Skeletal muscle tissue (tissue), 4 donors: Measurements from ENCODE around the gene ATG14. TPM values are rescaled to one million over a fixed set of nuclear protein-coding genes. Genes with fewer than 3 reads are reported as not detected.

ENCODE experiments used
- H3K27ac ChIP-seq: one replicate; pipeline ENCODE4 v1.7.0; 2013; ENCODE audit warnings: mild to moderate bottlenecking, low read depth, low read length, inconsistent platforms
- H3K27me3 ChIP-seq, 3 donors: one replicate each; pipeline ENCODE4 v1.7.0; 2013; ENCODE audit warnings: low read length in 3 of 3; ENCODE audit not compliant: control insufficient read depth in 3 of 3, insufficient read depth in 3 of 3
- H3K36me3 ChIP-seq, 3 donors: one replicate each; pipeline ENCODE4 v1.7.0; 2013; ENCODE audit warnings: low read length in 3 of 3; ENCODE audit not compliant: control insufficient read depth in 3 of 3, insufficient read depth in 3 of 3
- H3K4me1 ChIP-seq, 3 donors: one replicate each; pipeline ENCODE4 v1.7.0; 2013; ENCODE audit warnings: low read length in 3 of 3, mild to moderate bottlenecking in 3 of 3; ENCODE audit not compliant: control insufficient read depth in 3 of 3, insufficient read depth in 3 of 3
- H3K4me3 ChIP-seq, 3 donors: one replicate each; pipeline ENCODE4 v1.7.0; 2013; ENCODE audit warnings: low read length in 3 of 3
- H3K9ac ChIP-seq, 3 donors: one replicate each; pipeline ENCODE4 v1.7.0; 2013; ENCODE audit warnings: low read length in 3 of 3, mild to moderate bottlenecking in 3 of 3, moderate library complexity in 2 of 3, low read depth in 1 of 3
- H3K9me3 ChIP-seq, 3 donors: one replicate each; pipeline ENCODE4 v1.7.0; 2013; ENCODE audit warnings: low read length in 3 of 3; ENCODE audit not compliant: control insufficient read depth in 3 of 3
- total RNA-seq: library from RNA; depleted of rRNA; stranded (reverse); fragments of >200 nt; gene quantifications from one replicate; pipeline ENCODE4 v1.2.3, GENCODE V29; 2014
- donor health status: Osteomylitis.

Gene ATG14
- total RNA-seq, 1 donor from 2014 or later, result 14.6 TPM

GRCh38 chr14:55418411-55418810, 6.8 kb upstream of the ATG14 start:
- H3K36me3 ChIP-seq, result no peaks in the 10 kb centered on the region
- H3K27me3 ChIP-seq, result no peaks in the 10 kb centered on the region
- no peak overlapping the region for H3K4me3 ChIP-seq
- H3K9ac ChIP-seq, result no peak overlapping the region
- H3K27ac ChIP-seq, result no peak overlapping the region
- no peaks in the 10 kb centered on the region for H3K4me1 ChIP-seq
- H3K9me3 ChIP-seq, result no peaks in the 10 kb centered on the region

- Histone ChIP-seq H3K9ac (no peak overlapping the region), H3K27me3 (no peaks in the 10 kb centered on the region), H3K4me3 (no peak overlapping the region), H3K27ac (no peak overlapping the region), H3K36me3 (no peaks in the 10 kb centered on the region), H3K4me1 (no peaks in the 10 kb centered on the region), H3K9me3 (no peaks in the 10 kb centered on the region)
Observed at GRCh38 chr14:55417955-55418354, 6.3 kb upstream of the ATG14 start.

- no peak overlapping the region for H3K4me3 ChIP-seq
Observed at GRCh38 chr14:55416866-55417265, 5.2 kb upstream of the ATG14 start.

GRCh38 chr14:55414551-55414950, 2.9 kb upstream of the ATG14 start:
- Histone ChIP-seq H3K4me3 (no peak overlapping the region), H3K27ac (no peak overlapping the region), H3K9ac (no peak overlapping the region), H3K27me3 (no peaks in the 10 kb centered on the region), H3K36me3 (peaks cover 0 to 2% (median 0%) of the 10 kb centered on the region in 3 donors), H3K9me3 (no peaks in the 10 kb centered on the region), H3K4me1 (peaks cover 15 to 25% (median 21%) of the 10 kb centered on the region in 3 donors)

More at GRCh38 chr14:55416866-55417265, 5.2 kb upstream of the ATG14 start:
- no peaks in the 10 kb centered on the region for H3K27me3 ChIP-seq
- H3K36me3 ChIP-seq, result no peaks in the 10 kb centered on the region
- no peak overlapping the region for H3K27ac ChIP-seq
- H3K9me3 ChIP-seq, result no peaks in the 10 kb centered on the region
- peaks cover 8 to 10% (median 10%) of the 10 kb centered on the region in 3 donors for H3K4me1 ChIP-seq
- H3K9ac ChIP-seq, result no peak overlapping the region

GRCh38 chr14:55412676-55413075, 1.0 kb upstream of the ATG14 start:
- H3K27ac ChIP-seq, result peak overlapping the region; percentile 88

GRCh38 chr14:55410876-55411275, 754 bp downstream of the ATG14 start:
- H3K9me3 ChIP-seq, result no peaks in the 10 kb centered on the region
- H3K27me3 ChIP-seq, result no peaks in the 10 kb centered on the region
- H3K4me1 ChIP-seq, result peaks cover 15 to 36% (median 27%) of the 10 kb centered on the region in 3 donors
- H3K27ac ChIP-seq, result peak overlapping the region; percentile 88
- peak overlapping the region; percentile 86 to 97 (median 88) for H3K4me3 ChIP-seq
- peak overlapping the region; percentile 87 to 95 (median 95) for H3K9ac ChIP-seq
- H3K36me3 ChIP-seq, result peaks cover 0 to 2% (median 0%) of the 10 kb centered on the region in 3 donors

More at GRCh38 chr14:55412676-55413075, 1.0 kb upstream of the ATG14 start:
- Histone ChIP-seq H3K4me3 (peak overlapping the region in 1 of 3 donors; percentile 97), H3K4me1 (peaks cover 15 to 35% (median 27%) of the 10 kb centered on the region in 3 donors), H3K27me3 (no peaks in the 10 kb centered on the region), H3K9me3 (no peaks in the 10 kb centered on the region), H3K36me3 (peaks cover 0 to 2% (median 0%) of the 10 kb centered on the region in 3 donors), H3K9ac (peak overlapping the region in 2 of 3 donors; percentile 6 to 23)

GRCh38 chr14:55404173-55404854, 7.3 kb downstream of the ATG14 start:
- H3K27me3 ChIP-seq, result no peaks in the 10 kb centered on the region

GRCh38 chr14:55401751-55402150, 9.9 kb downstream of the ATG14 start:
- Histone ChIP-seq H3K4me1 (peaks cover 15 to 29% (median 18%) of the 10 kb centered on the region in 3 donors), H3K4me3 (no peak overlapping the region), H3K27ac (no peak overlapping the region), H3K36me3 (no peaks in the 10 kb centered on the region), H3K27me3 (no peaks in the 10 kb centered on the region), H3K9ac (no peak overlapping the region), H3K9me3 (no peaks in the 10 kb centered on the region)

More at GRCh38 chr14:55404173-55404854, 7.3 kb downstream of the ATG14 start:
- no peak overlapping the region for H3K4me3 ChIP-seq
- no peak overlapping the region for H3K9ac ChIP-seq
- no peaks in the 10 kb centered on the region for H3K9me3 ChIP-seq
- peak overlapping the region; percentile 45 for H3K27ac ChIP-seq
- H3K36me3 ChIP-seq, result no peaks in the 10 kb centered on the region
- H3K4me1 ChIP-seq, result peaks cover 8 to 38% (median 9%) of the 10 kb centered on the region in 3 donors

- Histone ChIP-seq H3K9me3 (no peaks in the 10 kb centered on the region), H3K4me3 (no peak overlapping the region), H3K36me3 (peaks cover 2 to 8% (median 5%) of the 10 kb centered on the region in 3 donors), H3K27me3 (no peaks in the 10 kb centered on the region), H3K9ac (peak overlapping the region in 1 of 3 donors; percentile 44), H3K27ac (peak overlapping the region; percentile 70), H3K4me1 (peaks cover 14 to 18% (median 16%) of the 10 kb centered on the region in 3 donors)
Observed at GRCh38 chr14:55399852-55400251, 11.8 kb downstream of the ATG14 start.

GRCh38 chr14:55399183-55399582, 12.4 kb downstream of the ATG14 start:
- H3K27ac ChIP-seq, result peak overlapping the region; percentile 70

More at GRCh38 chr14:55399183-55399582, 12.4 kb downstream of the ATG14 start:
- H3K4me1 ChIP-seq, result peaks cover 10 to 12% (median 11%) of the 10 kb centered on the region in 3 donors
- no peaks in the 10 kb centered on the region for H3K27me3 ChIP-seq
- no peak overlapping the region for H3K9ac ChIP-seq
- H3K9me3 ChIP-seq, result no peaks in the 10 kb centered on the region
- no peak overlapping the region for H3K4me3 ChIP-seq
- H3K36me3 ChIP-seq, result peaks cover 4 to 13% (median 12%) of the 10 kb centered on the region in 3 donors
